ENCODE measurements around the gene FBXW5. TPM values are rescaled to one million over a fixed set of nuclear protein-coding genes. Genes with fewer than 3 reads are reported as not detected.

The FBXW5 gene
- total RNA-seq, 1 experiment from 2014 or later, result 70.5 TPM

DNA sequence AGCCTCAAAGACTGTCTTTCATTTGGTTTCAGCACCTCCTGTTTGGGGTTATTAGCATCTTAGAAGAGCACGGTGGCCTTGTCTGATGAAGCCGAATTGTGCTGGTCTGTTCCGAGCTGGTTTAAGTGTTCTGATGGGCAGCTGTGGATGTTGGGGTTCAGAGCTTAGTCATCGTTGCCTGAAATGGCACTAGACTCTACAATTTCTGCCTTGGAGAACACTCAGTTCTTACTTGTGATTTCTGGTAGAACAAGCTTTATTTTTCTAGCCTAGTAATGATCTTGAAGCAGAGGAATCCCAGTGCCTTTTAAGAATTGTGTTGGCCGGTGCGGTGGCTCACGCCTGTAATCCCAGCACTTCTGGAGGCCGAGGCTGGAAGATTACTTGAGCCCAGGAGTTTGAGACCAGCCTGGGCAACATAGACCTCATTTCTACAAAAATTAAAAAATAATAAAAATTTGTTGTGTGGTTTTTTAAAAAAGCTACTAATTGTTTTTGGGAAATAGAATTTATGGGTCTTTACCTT is 7.8 kb downstream of the FBXW5 start:
- Mint-ChIP-seq H3K36me3 (peaks cover 37% of the 10 kb centered on the region), H3K27me3 (ENCODE audit: low read depth) (no peaks in the 10 kb centered on the region), H3K9me3 (peaks cover 3% of the 10 kb centered on the region; the same call in 1 of the 2 replicates), H3K4me3 (no peak overlapping the region), H3K27ac (peak overlapping the region; percentile 65), H3K4me1 (peaks cover 9% of the 10 kb centered on the region)
- TF ChIP-seq, protein P1, sequence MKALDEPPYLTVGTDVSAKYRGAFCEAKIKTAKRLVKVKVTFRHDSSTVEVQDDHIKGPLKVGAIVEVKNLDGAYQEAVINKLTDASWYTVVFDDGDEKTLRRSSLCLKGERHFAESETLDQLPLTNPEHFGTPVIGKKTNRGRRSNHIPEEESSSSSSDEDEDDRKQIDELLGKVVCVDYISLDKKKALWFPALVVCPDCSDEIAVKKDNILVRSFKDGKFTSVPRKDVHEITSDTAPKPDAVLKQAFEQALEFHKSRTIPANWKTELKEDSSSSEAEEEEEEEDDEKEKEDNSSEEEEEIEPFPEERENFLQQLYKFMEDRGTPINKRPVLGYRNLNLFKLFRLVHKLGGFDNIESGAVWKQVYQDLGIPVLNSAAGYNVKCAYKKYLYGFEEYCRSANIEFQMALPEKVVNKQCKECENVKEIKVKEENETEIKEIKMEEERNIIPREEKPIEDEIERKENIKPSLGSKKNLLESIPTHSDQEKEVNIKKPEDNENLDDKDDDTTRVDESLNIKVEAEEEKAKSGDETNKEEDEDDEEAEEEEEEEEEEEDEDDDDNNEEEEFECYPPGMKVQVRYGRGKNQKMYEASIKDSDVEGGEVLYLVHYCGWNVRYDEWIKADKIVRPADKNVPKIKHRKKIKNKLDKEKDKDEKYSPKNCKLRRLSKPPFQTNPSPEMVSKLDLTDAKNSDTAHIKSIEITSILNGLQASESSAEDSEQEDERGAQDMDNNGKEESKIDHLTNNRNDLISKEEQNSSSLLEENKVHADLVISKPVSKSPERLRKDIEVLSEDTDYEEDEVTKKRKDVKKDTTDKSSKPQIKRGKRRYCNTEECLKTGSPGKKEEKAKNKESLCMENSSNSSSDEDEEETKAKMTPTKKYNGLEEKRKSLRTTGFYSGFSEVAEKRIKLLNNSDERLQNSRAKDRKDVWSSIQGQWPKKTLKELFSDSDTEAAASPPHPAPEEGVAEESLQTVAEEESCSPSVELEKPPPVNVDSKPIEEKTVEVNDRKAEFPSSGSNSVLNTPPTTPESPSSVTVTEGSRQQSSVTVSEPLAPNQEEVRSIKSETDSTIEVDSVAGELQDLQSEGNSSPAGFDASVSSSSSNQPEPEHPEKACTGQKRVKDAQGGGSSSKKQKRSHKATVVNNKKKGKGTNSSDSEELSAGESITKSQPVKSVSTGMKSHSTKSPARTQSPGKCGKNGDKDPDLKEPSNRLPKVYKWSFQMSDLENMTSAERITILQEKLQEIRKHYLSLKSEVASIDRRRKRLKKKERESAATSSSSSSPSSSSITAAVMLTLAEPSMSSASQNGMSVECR (CRISPR knock-in tag; IDR thresholded peaks at IDR 0.05; ENCODE audit: borderline replicate concordance), result no peak
- TF ChIP-seq, protein P2, sequence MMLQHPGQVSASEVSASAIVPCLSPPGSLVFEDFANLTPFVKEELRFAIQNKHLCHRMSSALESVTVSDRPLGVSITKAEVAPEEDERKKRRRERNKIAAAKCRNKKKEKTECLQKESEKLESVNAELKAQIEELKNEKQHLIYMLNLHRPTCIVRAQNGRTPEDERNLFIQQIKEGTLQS (CRISPR knock-in tag; conservative IDR thresholded peaks at IDR 0.05), result no peak
- TF ChIP-seq MYBL2 (CRISPR knock-in tag; IDR thresholded peaks at IDR 0.05) (no peak), SP1 (CRISPR knock-in tag; conservative IDR thresholded peaks at IDR 0.05) (no peak), NR2C2 (CRISPR knock-in tag; IDR thresholded peaks at IDR 0.05) (no peak), ZNF396 (CRISPR knock-in tag; IDR thresholded peaks at IDR 0.05; ENCODE audit: borderline replicate concordance) (no peak), ZBTB21 (CRISPR knock-in tag; IDR thresholded peaks at IDR 0.05; ENCODE audit: borderline replicate concordance) (no peak), NFE2L1 (CRISPR knock-in tag; IDR thresholded peaks at IDR 0.05) (no peak), ZNF317 (CRISPR knock-in tag; IDR thresholded peaks at IDR 0.05; ENCODE audit: borderline replicate concordance, low read depth) (no peak), EMX1 (CRISPR knock-in tag; IDR thresholded peaks at IDR 0.05) (no peak), GTF2I (CRISPR knock-in tag; conservative IDR thresholded peaks at IDR 0.05) (no peak), SOX15 (CRISPR knock-in tag; IDR thresholded peaks at IDR 0.05) (no peak), ZNF138 (CRISPR knock-in tag; conservative IDR thresholded peaks at IDR 0.05) (no peak), CBFB (CRISPR knock-in tag; IDR thresholded peaks at IDR 0.05; ENCODE audit: low read depth) (no peak)
- TF ChIP-seq, protein P3, sequence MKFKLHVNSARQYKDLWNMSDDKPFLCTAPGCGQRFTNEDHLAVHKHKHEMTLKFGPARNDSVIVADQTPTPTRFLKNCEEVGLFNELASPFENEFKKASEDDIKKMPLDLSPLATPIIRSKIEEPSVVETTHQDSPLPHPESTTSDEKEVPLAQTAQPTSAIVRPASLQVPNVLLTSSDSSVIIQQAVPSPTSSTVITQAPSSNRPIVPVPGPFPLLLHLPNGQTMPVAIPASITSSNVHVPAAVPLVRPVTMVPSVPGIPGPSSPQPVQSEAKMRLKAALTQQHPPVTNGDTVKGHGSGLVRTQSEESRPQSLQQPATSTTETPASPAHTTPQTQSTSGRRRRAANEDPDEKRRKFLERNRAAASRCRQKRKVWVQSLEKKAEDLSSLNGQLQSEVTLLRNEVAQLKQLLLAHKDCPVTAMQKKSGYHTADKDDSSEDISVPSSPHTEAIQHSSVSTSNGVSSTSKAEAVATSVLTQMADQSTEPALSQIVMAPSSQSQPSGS (CRISPR knock-in tag; IDR thresholded peaks at IDR 0.05; ENCODE audit: borderline replicate concordance, low read depth), result no peak
- TF ChIP-seq, protein P4, sequence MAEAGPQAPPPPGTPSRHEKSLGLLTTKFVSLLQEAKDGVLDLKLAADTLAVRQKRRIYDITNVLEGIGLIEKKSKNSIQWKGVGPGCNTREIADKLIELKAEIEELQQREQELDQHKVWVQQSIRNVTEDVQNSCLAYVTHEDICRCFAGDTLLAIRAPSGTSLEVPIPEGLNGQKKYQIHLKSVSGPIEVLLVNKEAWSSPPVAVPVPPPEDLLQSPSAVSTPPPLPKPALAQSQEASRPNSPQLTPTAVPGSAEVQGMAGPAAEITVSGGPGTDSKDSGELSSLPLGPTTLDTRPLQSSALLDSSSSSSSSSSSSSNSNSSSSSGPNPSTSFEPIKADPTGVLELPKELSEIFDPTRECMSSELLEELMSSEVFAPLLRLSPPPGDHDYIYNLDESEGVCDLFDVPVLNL (CRISPR knock-in tag; IDR thresholded peaks at IDR 0.05; ENCODE audit: borderline replicate concordance, low read depth), result no peak
- TF ChIP-seq, protein P5, sequence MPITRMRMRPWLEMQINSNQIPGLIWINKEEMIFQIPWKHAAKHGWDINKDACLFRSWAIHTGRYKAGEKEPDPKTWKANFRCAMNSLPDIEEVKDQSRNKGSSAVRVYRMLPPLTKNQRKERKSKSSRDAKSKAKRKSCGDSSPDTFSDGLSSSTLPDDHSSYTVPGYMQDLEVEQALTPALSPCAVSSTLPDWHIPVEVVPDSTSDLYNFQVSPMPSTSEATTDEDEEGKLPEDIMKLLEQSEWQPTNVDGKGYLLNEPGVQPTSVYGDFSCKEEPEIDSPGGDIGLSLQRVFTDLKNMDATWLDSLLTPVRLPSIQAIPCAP (CRISPR knock-in tag; IDR thresholded peaks at IDR 0.05), result no peak
- no peak for ATAC-seq
- DNase-seq (ENCODE audit: low spot score), result no peak
- ChIA-PET POLR2A (interaction anchor here (1.0 kb wide), 1 partner anchor 13 kb away, joined by 3 read pairs; no protein-coding TSS in a partner anchor), CTCF (interaction anchor here (1.0 to 1.3 kb wide), 4 partner anchors 8 to 110 kb away, joined by 3 to 4 read pairs (median 3); partner anchors contain the start of genes C8G and FBXW5)

DNA sequence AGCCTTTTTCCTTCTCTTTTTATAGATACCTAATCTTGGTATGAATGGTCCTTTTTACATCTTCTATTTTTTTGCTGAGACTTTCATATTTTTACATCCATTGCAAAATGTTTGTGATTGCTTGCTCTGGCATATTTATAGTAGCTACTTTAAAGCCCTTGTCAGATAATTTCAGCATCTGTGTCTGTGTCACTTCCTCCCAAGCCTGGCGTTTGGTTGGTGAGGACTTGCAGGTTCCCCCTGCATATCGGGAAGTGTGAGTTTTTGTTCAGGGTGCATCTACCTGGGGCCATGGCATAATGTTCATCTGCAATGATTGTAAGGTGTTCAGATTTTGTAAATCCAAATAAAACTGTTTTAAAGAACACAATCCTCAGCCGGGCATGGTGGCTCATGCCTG is 8.9 kb downstream of the FBXW5 start:
- TF ChIP-seq ZNF671 (CRISPR knock-in tag; IDR thresholded peaks at IDR 0.05), result no peak
- no peak for TF ChIP-seq MYBL2 (CRISPR knock-in tag; IDR thresholded peaks at IDR 0.05)
- no peak for TF ChIP-seq FOXP1 (CRISPR knock-in tag; IDR thresholded peaks at IDR 0.05; ENCODE audit: borderline replicate concordance)
- TF ChIP-seq, protein P6, sequence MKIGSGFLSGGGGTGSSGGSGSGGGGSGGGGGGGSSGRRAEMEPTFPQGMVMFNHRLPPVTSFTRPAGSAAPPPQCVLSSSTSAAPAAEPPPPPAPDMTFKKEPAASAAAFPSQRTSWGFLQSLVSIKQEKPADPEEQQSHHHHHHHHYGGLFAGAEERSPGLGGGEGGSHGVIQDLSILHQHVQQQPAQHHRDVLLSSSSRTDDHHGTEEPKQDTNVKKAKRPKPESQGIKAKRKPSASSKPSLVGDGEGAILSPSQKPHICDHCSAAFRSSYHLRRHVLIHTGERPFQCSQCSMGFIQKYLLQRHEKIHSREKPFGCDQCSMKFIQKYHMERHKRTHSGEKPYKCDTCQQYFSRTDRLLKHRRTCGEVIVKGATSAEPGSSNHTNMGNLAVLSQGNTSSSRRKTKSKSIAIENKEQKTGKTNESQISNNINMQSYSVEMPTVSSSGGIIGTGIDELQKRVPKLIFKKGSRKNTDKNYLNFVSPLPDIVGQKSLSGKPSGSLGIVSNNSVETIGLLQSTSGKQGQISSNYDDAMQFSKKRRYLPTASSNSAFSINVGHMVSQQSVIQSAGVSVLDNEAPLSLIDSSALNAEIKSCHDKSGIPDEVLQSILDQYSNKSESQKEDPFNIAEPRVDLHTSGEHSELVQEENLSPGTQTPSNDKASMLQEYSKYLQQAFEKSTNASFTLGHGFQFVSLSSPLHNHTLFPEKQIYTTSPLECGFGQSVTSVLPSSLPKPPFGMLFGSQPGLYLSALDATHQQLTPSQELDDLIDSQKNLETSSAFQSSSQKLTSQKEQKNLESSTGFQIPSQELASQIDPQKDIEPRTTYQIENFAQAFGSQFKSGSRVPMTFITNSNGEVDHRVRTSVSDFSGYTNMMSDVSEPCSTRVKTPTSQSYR (CRISPR knock-in tag; IDR thresholded peaks at IDR 0.05), result no peak
- TF ChIP-seq ZBTB21 (CRISPR knock-in tag; IDR thresholded peaks at IDR 0.05; ENCODE audit: borderline replicate concordance), result no peak
- no peak for TF ChIP-seq TEAD1 (CRISPR knock-in tag; IDR thresholded peaks at IDR 0.05)
- no peak for TF ChIP-seq NR1H2 (CRISPR knock-in tag; IDR thresholded peaks at IDR 0.05)
- no peak for TF ChIP-seq EMX1 (CRISPR knock-in tag; IDR thresholded peaks at IDR 0.05)
- TF ChIP-seq NR2C2 (CRISPR knock-in tag; IDR thresholded peaks at IDR 0.05), result no peak
- no peak for DNase-seq (ENCODE audit: low spot score)
- no peaks in the 10 kb centered on the region for H3K27me3 Mint-ChIP-seq (ENCODE audit: low read depth)
- no peak overlapping the region for H3K27ac Mint-ChIP-seq
- ChIA-PET POLR2A (no interaction called here), CTCF (no interaction called here)
- no peak for ATAC-seq
- H3K9me3 Mint-ChIP-seq, result peaks cover 3% of the 10 kb centered on the region; the same call in 1 of the 2 replicates
- peaks cover 34% of the 10 kb centered on the region for H3K36me3 Mint-ChIP-seq
- H3K4me3 Mint-ChIP-seq, result no peak overlapping the region
- peaks cover 9% of the 10 kb centered on the region for H3K4me1 Mint-ChIP-seq

Data from WTC11 (cell line).